Fibroblast of pulmonary artery (primary cell): ENCODE results near the gene PDZD2.

ENCODE experiments used
- DNase-seq: peaks from one replicate; pipeline ENCODE4 v3.0.0-alpha.2; 2010; ENCODE audit warnings: low read depth
- H3K4me3 ChIP-seq: replicated peaks from 2 replicates; pipeline ENCODE4 v1.5.1; 2011; ENCODE audit warnings: low read depth, mild to moderate bottlenecking, control low read depth, low read length, moderate library complexity
- CTCF ChIP-seq: IDR thresholded peaks from 2 replicates; pipeline ENCODE4 v1.5.1; 2011; ENCODE audit warnings: mild to moderate bottlenecking, control low read depth, low read length, inconsistent platforms; ENCODE audit errors: missing control alignments

Gene PDZD2

DNA sequence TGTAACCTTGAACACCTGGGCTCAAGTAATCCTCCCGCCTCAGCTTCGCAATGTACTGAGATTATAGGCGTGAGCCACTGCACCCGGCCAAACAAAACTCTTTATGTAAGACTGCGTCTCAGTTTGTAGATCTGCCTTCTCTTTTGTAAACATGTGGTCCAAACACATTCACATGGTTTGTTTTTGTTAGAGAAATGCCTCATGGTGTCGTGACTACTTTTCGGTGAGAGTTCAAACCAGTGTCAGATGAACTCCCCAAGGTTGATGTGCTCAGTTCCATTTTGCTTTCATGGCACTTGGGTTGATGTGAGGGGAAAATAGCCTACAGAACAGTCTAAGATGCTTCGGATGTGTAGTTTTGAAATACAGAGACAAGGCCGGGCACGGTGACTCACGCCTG lies 303.6 kb downstream of the PDZD2 start:
- H3K4me3 ChIP-seq: no peak overlapping the region
- no peak for DNase-seq
- no peak for TF ChIP-seq CTCF

- no peak overlapping the region for H3K4me3 ChIP-seq
- TF ChIP-seq CTCF: no peak
- no peak for DNase-seq
These were observed 305.9 kb downstream of the PDZD2 start for GRCh38 chr5:31944684-31945445.

DNA sequence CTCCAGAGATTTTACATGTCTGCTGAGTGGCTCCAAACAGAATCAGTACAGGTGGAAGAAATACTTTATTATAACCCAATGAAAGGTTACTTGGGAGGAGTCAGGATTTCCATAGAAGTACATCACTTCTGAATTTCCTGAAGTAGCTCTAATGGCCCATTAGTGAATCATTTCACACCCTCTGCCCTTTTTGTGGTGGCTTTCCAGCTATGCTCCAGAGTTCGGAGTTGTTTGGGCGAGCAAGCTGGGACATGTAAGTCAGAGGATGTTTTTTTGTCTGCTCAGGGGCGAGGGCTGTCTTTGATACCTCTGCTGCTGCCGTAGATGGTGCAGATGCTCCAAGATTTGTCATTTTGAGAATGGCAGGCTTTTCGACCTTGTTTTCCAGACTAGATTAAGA lies 309.1 kb downstream of the PDZD2 start:
- H3K4me3 ChIP-seq: no peak overlapping the region
- no peak for DNase-seq
- TF ChIP-seq CTCF: no peak

- DNase-seq: no peak
- no peak for TF ChIP-seq CTCF
- no peak overlapping the region for H3K4me3 ChIP-seq
These were observed 313.1 kb downstream of the PDZD2 start for GRCh38 chr5:31952067-31952466.

DNA sequence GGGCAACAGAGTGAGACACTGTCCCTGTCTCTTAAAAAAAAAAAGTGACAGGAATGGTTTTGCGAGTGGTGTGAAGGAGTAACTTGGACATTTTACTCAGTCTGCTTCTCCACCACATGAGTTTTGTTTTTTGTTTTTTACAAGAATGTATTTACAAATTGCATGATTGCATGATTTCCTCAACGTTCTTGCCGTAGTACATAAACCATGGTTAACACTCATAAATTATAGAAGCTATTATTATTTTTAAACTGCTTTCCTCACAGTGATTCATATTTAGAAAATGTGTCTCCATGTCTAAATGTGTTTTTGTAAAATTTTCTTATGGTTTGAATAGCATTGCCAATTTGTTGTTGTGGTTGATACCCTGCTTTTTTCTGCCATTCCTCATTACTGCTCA lies 315.2 kb downstream of the PDZD2 start:
- no peak overlapping the region for H3K4me3 ChIP-seq
- no peak for DNase-seq
- TF ChIP-seq CTCF: no peak

- DNase-seq: no peak
- no peak for TF ChIP-seq CTCF
These were observed 318.2 kb downstream of the PDZD2 start for GRCh38 chr5:31957151-31957550.

GRCh38 chr5:31962351-31962751 lies 323.4 kb downstream of the PDZD2 start:
- no peak for TF ChIP-seq CTCF
- H3K4me3 ChIP-seq: no peak overlapping the region
- DNase-seq: no peak

More at GRCh38 chr5:31957151-31957550, 318.2 kb downstream of the PDZD2 start:
- no peak overlapping the region for H3K4me3 ChIP-seq
